Activated T-cell treated with anti-CD3 and anti-CD28 coated beads, Interleukin-2, amount 50 U/mL, for 1 hour (primary cell): Measurements from ENCODE around the gene ATR.

ENCODE experiments used
- DNase-seq: peaks from one replicate; pipeline ENCODE4 v3.0.0-alpha.2; 2020

ATR gene

GRCh38 chr3:142507241-142507640 is 71.3 kb downstream of the ATR start:
- DNase-seq = no peak

DNA sequence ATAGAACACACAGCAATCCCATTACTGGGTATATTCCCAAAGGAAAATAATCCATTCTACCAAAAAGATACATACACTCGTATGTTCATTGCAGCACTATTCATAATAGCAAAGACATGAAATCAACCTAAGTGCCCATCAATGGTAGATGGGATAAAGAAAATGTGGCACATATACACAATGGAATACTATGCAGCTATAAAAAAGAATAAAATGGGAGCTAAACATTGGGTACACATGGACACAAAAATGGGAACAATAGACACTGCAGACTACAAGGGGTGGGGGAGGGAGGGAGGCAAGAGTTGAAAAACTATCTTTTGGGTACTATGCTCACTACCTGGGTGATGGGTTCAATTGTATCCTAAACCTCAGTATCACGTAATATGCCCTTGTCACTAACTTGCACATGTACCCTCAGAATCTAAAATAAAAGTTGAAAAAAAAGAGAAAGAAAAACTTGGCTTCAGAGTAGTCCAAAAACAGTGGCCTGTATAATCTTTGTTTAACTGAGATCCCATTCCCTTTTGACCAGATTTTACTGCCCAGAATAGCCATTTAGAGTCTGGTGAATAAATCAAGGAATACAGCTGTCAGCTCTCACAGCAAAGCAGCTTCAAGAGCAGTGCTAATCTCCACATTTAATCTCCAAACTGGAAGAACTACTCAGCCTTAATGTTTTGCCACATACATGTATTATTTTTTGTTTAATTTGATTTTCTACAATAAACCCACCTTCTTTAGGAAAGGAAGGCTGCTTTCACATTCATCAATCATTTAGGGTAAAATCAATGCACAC is 76.1 kb downstream of the ATR start:
- DNase-seq = no peak

DNA sequence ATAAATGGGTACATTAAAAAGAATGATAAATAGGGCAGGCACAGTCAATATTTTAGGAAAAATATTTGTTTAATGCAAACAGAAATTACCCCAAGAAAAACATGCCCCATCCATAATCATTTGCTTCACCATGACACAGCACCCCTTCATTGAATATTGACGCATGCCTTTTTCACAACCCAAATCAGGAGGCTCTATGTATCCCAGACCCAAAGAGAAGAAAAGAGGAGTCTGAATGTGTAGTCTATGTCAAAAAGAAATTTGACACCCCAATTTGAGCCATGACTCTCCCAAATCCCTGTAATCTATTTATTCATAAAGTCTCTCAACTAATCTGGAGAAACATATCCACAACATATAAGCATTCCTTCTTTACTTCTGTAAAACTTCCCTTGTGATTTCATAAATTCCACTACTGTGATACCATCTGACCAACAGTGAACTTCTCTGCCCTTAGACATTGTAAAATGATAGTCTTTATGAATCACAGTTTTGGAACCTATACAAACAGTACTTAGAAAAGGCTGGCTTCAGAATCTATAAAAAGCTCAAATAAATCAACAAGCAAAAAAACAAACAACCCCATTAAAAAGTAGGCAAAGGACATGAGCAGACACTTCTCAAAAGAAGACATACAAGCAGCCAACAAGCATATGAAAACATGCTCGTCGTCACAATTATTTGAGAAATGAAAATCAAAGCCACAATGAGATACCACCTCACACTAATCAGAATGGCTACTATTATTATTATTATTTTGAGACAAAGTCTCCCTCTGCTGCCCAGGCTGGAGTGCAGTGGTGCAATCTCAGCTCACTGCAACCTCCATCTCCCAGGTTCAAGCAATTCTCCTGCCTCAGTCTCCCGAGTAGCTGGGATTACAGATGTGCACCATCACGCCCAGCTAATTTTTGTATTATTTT is 77.3 kb downstream of the ATR start:
- DNase-seq = no peak

DNA sequence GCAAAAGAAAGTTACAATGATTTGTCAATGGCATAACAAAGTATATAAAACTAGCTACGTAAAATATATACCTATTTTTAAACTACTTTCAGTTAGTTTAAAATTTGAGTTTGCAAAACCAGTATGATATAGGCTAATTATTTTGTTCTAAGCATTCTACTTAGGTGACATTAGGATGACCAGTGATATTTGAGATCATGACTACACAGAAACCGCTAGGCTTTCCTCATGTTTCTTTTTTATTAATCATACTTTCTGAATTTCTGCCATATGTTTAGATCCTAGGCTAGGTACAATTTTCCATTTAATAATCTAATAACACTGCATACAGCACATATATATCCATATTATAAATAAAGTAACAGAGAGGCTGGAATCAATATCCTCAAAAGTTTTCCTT is 78.3 kb downstream of the ATR start:
- DNase-seq = no peak

DNA sequence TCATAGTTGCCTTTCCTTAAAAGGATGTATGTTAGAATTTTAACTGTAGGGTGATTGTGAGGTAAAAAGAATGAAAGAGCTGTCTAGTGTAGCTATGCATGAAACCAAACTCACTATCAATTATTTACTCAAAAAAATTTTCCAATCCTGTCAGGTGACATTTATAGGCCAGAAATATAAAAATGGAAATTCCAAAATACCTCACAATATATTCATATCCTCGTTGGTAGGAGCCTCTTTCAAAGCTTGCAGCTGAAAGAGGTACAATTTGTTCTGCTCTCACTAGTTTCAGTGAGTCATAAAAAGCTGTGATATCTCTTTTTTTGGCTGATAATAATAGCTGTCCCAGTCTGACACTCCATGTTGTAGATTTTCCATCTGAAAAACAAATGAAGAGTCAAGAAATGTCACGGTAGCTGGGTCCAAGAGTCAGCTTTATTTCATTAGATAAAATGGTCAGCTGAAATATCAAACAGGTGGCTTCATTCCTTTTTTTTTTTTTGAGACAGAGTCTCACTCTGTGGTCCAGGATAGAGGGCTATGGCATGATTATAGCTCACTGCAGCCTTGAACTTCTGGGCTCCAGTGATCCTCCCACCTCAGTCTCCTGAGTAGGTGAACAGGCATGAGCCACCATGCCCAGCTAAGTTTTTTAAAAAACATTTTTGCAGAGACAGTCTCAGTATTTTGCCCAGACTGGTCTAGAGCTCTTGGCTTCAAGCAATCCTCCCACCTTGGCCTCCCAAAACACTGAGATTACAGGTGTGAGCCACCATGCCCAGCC is 79.9 kb downstream of the ATR start:
- DNase-seq = no peak

DNA sequence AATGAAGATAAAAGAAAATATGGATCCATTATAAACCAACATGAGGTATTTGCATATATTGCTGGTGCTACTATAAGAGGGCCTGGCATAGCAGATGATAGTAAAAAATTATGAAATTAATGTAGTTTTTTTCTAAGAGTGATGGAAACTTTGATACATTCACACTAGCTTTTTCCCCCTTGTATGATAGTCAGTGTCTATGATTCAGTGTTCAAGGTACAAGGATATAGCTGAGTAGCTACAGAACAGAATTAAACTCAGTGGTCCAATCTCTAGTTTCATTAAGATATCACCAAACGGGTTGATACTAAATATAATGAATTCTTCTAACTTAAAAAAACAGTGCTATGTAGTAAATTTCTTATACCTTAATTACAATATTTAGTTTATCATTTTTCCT is 80.8 kb downstream of the ATR start:
- no peak for DNase-seq

- no peak for DNase-seq
These were observed 83.4 kb downstream of the ATR start for GRCh38 chr3:142495103-142495502.

- no peak for DNase-seq
These were observed 86.3 kb downstream of the ATR start for GRCh38 chr3:142492184-142492583.

GRCh38 chr3:142489572-142490323 is 88.8 kb downstream of the ATR start:
- no peak for DNase-seq

DNA sequence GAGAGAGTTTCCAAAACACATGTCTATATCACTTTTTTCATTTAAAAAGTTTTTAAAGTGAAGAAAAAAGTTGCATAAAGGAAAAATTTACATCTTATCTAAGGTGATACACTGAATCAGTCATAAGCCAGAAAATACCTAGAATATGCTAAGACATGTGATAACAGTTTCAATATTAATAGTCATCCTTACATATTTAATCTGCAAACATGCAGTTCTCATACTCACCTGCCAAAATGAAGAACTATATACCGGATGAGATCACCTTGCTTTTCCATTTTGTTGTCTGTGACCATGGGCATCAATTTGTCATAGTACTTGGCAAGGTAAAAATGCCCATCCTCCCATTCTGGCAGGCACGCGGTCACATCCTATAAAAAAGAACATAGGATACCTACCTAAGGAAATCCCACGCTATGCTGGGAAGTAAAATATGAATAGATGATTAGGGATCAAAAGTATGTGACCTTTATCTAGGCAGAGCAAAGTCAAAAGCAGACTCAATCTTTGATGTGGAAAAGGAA is 93.6 kb downstream of the ATR start:
- no peak for DNase-seq

DNA sequence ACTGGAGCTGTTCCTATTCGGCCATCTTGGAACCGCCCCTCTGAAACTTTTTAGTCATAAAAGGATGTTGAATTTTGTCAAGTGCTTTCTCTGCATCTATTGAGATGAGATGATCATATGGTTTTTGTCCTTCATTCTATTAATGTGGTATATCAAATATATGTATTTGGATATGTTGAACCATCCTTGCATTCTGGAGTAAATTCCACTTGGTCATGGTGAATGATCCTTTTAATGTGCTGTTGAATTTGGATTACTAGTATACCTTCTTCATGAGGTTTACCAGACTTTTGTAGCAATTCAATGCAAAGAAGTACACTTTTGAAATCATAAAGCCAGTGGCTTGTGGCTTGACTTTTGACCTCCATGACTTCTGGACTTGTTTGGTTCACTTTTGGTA is 97.3 kb downstream of the ATR start:
- DNase-seq = no peak

GRCh38 chr3:142470826-142471225 is 107.7 kb downstream of the ATR start:
- DNase-seq = no peak

GRCh38 chr3:142468456-142468855 is 110.1 kb downstream of the ATR start:
- no peak for DNase-seq

GRCh38 chr3:142467768-142468167 is 110.8 kb downstream of the ATR start:
- DNase-seq = no peak

DNA sequence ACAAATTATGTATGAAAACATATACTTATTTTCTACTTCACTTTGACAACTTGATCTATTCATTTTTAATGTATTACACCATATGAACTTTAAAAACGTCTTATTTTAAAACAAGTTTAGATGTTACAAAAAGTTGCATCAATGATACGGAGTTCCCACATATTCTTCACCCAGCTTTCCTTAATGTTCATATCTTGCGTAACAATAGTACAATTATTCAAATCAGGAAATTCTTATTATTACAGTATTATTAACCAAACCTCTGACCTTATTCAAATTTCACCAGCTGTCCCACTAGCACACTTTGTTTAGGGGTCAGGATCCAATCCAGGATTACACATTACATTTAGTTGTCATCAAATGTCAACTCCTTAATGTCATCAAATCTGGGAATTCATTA is 117.8 kb downstream of the ATR start:
- DNase-seq = no peak

- no peak for DNase-seq
These were observed 118.6 kb downstream of the ATR start for GRCh38 chr3:142459929-142460328.

- no peak for DNase-seq
These were observed 119.4 kb downstream of the ATR start for GRCh38 chr3:142459096-142459495.

DNA sequence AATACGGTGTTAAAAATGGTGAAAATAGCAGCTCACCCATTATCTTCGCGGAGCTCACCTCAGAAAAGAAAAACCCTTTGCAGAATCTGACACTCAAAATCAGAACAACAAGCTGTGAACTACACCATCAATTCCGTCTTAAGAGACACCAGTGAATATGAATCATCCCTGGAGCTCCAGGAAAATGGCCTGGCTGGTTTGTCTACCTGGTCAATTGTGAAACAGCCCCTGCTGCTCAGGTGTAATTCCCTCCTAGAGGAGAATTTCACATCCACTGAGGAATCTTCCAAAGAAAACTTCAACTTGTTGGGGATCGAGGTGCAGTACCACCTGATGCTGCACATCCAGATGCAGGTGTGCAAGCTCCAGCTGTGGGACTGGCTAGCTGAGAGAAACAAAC is 127.7 kb downstream of the ATR start:
- DNase-seq = no peak

DNA sequence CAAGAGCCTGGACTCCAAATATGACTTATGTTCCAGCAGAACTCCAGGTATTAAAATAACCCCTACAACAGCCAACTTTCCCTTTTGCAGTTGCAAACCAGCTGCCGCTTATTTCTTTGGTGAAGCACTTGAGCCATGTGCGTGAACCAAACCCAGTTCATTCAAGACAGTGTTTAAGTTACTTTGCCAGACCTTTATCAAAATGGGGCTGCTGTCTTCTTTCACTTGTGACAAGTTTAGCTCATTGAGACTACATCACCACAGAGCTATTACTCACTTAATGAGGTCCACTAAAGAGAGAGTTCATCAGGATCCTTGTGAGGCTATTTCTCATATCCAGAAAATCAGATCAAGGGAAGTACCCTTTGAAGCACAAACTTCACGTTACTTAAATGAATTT is 128.3 kb downstream of the ATR start:
- no peak for DNase-seq

- DNase-seq = peak; percentile 97
These were observed 130.4 kb downstream of the ATR start, which contains the start of gene XRN1 for GRCh38 chr3:142447852-142448823. Gene XRN1 (minus strand): TSS chr3:142448037. CDS start chr3:142447944, 93 bp downstream.

GRCh38 chr3:142447301-142447851 is 131.2 kb downstream of the ATR start:
- no peak for DNase-seq
